GM12874 (cell line): Measurements from ENCODE around the gene CDK2.

Source experiments
- TF ChIP-seq, protein P1 (sequence below): IDR thresholded peaks from 2 replicates; pipeline ENCODE4 v1.5.1; 2011; ENCODE audit warnings: low read depth, mild to moderate bottlenecking, control low read depth, low read length, moderate library complexity; ENCODE audit not compliant: insufficient read depth

The CDK2 gene

DNA sequence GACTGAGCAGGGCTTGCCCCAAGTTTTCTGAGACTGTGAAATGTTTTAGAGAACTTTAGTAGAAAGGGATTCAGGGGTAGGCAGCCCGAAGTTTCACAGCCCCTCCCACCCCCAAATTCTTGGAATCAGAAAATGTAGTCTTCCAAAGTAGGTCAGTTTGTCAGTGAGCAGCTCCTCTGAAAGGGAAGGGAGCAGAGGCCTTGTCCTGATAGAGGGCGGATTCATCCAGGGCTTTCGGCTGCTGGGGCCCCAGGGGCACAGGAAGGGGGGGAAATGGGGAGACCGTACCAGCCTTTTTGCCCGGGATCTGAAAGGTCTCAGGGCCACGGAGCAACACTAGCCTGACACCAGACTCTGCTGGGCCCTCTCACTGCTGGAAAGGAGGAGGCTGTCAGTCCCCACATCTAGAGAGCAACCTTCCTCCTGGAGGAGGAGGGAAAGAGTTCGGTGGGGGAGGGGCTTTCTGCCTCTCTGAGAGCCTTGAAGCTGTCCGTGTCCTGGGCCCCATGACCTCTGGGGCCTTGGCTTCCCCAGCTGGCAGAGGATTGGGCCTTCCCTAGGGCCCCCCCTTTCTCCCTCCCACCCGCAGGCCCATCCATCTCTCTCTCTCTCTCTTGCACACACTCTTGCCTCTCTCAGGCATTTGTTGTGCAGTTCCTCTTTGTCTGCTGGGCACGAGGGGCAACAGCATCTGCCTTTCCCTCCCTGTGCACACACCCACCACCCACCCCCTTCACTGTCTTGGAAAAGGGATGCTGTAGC lies 54.0 kb downstream of the CDK2 start, which contains the start of gene IKZF4:
Gene IKZF4, plus strand, starts transcription at position 621 of the 762 bp plus-strand sequence. CDS start 451 bp downstream, outside the sequence.
- TF ChIP-seq, protein P1, sequence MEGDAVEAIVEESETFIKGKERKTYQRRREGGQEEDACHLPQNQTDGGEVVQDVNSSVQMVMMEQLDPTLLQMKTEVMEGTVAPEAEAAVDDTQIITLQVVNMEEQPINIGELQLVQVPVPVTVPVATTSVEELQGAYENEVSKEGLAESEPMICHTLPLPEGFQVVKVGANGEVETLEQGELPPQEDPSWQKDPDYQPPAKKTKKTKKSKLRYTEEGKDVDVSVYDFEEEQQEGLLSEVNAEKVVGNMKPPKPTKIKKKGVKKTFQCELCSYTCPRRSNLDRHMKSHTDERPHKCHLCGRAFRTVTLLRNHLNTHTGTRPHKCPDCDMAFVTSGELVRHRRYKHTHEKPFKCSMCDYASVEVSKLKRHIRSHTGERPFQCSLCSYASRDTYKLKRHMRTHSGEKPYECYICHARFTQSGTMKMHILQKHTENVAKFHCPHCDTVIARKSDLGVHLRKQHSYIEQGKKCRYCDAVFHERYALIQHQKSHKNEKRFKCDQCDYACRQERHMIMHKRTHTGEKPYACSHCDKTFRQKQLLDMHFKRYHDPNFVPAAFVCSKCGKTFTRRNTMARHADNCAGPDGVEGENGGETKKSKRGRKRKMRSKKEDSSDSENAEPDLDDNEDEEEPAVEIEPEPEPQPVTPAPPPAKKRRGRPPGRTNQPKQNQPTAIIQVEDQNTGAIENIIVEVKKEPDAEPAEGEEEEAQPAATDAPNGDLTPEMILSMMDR, result no peak

DNA sequence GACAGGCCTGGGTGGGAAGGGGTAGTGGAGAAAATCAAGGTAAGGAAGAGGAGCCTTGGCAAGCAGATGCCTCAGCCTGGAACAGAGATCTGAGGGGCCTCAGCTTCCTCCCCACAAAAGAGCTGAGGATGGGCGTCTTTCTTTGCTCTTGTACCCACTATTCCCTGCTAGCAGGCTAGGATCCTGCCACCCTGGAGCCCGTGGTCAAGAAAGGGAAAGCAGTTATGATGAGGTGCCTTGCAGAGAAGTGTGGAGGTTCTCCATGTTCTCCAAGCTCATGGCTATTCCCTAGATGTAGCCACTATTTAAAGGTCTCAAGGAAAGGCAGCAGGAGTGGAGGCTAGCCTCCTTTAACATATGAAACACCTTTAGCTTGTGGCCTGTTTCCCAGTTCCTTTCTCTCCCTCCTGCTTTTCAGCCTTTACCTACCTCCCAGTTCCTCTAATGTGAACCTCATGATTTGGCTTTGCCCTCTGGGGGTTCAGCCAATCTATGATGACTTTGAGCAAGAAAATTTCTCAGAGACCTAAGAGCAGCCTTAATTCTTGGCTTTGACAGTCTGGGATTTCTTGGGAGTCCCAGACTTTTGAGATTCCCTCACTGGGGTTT lies 55.4 kb downstream of the CDK2 start:
- TF ChIP-seq, protein P1, result no peak
